ENCODE data around the gene ARPC5L.
"Not testable (repeated sequence)": the region's sequence is repeated elsewhere in the genome, so short reads cannot be mapped to it uniquely, and the experiment has no call there.

The ARPC5L gene

GRCh38 chr9:124841075-124841821, 20.7 kb upstream of the ARPC5L start:
- no peak for DNase-seq (ENCODE audit: low read depth)

DNA sequence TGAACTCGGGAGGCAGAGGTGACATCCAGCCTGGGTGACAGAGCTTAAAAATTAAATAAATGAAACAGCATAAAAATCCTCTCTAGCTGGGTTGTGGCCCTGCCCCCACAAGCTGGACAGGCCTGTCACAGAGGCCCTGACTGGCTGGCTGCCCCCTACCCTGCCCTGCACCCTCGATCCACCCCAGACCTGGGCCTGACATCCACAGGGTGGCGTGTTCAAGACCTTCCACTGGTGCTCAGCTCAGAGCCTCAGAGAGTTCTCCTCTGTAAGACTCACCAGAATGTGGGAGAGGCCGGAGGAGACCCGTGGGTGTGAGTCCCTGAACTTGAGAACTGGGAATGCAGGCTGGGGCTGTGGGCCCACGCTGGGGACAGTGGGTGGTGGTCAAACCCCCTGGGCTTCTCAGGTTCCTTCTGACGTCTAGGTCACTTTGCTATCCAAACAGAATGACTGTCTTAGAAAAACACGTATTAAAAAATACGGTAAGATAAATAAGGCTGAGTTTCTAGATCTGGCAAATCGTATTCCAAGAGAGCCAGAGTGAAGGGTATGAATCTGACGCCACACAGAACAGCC, 18.4 kb upstream of the ARPC5L start:
- DNase-seq (ENCODE audit: low read depth) = no peak

- no peak for DNase-seq (ENCODE audit: low read depth)
Observed at GRCh38 chr9:124844291-124844690, 17.6 kb upstream of the ARPC5L start.

DNA sequence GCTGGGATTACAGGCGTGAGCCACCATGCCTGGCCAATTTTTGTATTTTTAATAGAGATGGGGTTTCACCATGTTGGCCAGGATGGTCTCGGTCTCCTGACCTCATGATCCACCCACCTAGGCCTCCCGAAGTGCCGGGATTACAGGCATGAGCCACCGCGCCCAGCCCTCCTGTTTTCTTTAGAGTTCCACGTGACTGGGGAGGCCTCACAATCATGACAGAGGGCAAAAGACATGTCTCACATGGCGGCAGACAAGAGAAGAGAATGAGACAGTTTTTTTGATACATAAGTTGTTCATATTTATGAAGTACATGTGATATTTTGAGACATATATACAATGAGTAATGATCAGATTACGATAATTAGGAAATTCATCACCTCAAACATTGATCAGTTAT, 15.5 kb upstream of the ARPC5L start:
- DNase-seq (ENCODE audit: low read depth) = not testable (repeated sequence)

GRCh38 chr9:124846969-124847368, 15.0 kb upstream of the ARPC5L start:
- no peak for DNase-seq (ENCODE audit: low read depth)

GRCh38 chr9:124849801-124850200, 12.1 kb upstream of the ARPC5L start:
- peak; percentile 63 for DNase-seq (ENCODE audit: low read depth)

DNA sequence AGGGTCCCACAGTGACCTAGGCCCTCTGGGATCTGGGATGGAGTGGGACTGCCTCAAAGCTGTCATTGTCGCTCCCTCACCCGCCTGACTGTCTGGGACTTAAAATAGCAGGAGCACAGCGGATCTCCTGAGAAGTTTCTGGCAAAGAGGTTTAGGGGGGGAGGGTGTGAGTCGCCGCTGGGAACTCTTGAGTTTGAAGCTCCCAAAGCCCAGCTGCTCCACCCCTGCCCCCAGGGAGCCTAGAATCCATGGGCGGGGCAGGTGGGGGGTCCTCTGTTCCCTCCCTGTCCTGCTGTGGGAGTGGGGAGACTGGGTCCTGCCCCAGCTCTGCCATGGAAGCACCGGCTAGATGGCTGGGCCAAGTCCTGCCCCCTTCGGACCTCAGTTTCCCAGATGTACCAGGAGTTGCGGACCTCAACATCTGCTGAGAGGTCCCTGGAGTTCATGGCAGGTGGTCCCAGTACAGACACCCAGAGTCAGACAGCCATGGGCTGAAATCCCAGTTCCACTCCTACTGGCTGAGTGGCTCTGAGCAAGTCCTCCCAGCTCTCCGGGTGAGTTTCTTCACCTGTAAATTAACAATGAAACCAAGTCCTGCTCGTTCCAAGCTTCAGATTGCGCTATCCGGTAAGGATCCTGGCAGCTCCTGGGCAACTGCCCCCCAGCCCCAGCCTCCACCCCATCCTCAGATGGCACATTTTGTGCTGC, 9.7 kb upstream of the ARPC5L start:
- no peak for DNase-seq (ENCODE audit: low read depth)

DNA sequence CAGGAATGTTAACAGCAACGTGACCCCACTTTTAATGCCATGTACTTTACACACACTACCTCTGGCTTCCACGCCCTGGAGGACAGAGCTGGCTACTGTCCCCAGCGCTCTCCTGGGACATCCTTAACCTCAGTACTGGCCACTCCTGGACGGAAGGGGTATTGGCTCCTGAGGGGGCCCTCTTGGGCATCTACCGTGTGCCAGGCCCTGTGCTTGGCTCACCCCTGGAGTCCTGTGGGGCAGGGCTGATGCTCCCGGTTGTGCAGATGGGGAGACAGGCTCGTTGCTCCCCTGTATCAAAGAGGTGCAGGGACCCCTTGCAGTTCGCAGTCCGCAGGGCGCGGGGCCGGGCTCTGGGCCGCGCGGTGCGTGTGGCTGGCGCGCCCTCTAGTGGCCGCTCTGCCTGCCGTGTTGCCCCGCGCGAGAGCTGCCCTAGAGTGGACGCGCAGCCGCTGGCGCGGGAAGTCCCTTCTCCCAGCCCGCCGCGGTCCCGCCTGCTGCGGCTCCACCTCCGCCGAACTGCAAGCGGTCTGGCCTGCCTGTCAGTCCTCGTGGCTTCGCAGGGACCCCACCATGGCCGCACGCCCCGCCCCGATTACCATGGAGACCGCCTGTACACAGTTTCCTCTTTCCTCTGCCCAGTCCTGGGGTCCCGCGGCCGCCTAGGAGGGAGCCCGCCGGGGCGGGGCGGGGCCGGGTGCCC, 8.9 kb upstream of the ARPC5L start, which contains the start of gene WDR38:
TSS of gene WDR38 (plus strand) at position 632 of the 703 bp plus-strand sequence. CDS start 72 bp downstream, outside the sequence.
- peak; percentile 38 for DNase-seq (ENCODE audit: low read depth)

DNA sequence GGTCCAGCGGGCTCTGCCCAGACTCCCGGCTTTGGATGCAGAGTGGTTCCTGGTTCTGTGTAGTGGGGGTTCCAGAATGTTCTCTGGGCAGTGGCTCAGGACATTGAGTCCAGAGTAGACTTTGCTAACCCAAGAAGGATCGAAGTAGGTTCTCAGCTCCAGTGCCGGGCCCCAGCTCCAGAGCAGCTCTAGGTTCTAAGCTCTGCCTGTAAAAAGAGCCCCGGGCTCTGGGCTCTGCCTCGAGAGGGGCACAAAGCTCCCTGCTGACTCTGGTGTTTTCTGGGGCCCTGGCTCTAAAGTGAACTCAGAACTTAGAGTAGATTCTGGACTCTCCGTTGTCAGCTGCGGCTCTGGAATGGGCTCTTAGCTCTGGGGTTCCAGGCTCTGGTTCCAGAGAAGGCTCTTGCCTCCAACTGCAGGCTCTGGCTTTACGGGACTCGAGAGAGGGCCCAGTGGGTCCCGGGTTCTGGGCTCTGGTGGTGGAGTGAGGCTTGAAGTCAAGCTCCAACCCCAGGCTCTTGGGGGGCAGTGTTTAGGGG, 8.3 kb upstream of the ARPC5L start:
- no peak for DNase-seq (ENCODE audit: low read depth)

DNA sequence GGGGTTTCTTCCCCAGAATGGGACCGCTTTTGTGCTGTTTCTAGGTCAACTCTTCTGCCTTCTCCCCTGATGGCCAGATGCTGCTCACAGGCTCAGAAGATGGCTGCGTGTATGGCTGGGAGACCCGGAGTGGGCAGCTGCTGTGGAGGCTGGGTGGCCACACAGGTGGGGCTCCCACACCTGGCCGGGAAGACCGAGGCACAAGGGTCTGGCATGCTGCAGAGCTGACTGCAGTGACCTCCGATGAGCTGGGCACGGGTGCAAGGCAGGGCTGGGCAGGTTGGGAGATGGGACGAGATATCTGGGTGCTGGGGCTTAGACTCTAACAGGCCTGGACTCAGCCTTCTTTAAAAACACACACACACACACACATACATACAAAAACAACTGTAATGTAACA, 7.8 kb upstream of the ARPC5L start:
- DNase-seq (ENCODE audit: low read depth) = no peak

DNA sequence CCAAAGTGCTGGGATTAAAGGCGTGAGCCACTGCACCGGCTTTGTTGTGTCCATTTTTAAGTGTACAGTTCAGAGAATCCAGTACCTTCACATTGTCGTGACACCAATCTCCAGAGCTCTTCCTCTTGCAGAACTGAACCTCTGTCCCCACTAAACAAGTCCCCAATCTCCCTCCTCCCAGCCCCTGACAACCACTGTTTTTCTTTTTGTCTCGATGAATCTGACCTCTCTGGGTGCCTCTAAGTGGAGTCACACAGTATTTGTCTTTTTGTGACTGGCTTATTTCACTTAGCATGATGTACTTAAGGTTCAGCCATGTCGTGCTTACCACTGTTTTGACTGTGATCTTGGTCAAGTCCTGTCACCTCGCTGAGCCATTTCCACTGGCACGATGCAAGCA, 7.1 kb upstream of the ARPC5L start:
- DNase-seq (ENCODE audit: low read depth) = no peak

DNA sequence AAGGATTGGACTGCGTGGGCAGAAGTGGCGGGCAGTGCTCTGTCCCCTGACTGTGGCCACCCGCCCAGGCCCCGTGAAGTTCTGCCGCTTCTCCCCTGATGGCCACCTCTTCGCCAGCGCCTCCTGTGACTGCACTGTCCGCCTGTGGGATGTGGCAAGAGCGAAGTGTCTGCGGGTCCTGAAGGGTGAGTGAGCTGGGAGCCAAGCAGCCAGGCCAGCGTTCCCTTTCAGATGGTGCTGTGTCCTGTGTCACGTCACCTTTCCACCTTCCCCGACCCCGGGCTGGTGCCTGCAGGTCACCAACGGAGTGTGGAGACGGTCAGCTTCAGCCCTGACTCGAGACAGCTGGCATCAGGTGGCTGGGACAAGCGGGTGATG, 6.4 kb upstream of the ARPC5L start:
- DNase-seq (ENCODE audit: low read depth) = no peak

DNA sequence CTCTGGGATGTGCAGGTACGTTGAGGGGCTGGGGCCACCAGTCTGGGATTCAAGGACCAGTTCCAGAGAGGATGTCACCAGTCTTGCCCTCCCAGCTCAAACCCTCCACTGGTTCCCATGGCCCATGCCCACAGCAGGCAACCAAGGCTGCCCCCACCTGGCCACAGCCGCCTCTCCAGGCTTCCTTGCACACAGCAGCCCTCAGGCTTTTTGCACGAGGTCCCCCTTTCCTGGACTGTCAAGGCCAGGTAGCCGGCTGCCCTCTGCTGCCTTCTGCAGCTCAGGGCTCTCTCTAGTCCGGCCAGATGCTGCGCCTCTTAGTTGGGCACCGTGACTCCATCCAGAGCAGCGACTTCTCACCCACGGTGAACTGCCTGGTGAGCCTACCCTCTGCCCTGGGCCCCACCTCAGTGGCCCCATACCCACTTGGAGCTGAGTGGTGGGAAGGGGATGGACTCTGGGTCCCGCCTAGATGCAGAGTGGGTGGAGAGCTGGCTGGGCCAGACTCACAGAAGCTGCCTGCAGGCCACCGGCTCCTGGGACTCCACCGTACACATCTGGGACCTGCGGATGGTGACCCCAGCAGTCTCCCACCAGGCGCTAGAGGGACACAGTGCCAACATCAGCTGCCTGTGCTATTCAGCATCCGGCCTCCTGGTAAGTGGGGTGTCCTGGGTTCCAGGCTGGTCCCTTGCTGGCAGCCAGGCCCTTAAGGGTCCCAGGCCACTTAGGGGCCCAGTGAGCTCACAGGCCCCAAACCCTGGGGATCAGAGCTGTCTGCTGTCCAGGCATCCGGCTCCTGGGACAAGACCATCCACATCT, 5.8 kb upstream of the ARPC5L start:
- DNase-seq (ENCODE audit: low read depth) = no peak

- no peak for DNase-seq (ENCODE audit: low read depth)
Observed at GRCh38 chr9:124857533-124858162, 4.3 kb upstream of the ARPC5L start.

DNA sequence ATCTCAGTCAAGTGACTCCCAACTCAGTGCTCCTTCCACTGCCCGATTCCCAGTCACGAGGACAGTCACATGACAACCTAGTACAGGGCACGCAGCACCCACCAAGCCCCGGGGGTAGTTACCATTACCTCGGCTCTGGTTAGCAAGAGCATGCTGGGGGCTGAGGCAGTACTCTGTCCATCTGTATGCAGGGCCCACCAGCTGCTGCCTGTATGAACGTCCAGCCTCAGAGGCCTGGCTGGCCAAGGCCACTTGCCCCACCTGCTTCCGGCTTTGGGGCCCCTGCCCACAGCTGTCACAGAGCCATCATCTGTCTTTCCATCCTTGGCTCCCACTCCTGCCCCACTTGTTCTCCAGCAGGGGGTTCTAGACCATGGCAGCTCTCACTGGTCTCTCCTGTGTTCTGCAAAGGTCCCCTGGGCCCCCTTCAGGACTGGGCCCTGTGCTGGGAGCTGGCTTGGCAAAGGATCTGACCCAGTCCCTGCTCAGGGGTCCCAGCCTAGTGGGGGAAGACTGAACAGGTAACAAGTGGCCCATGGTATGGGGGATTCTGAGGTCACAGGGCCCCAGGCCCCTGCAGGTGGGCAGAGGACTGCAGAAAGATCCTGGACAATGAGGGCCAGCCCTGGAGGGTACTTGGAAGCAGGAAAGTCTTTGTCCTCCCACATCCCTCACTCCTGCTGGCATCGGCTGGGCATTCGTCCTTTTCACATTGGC, 3.4 kb upstream of the ARPC5L start:
- DNase-seq (ENCODE audit: low read depth) = no peak

GRCh38 chr9:124859803-124860581, 1.9 kb upstream of the ARPC5L start:
- DNase-seq (ENCODE audit: low read depth) = no peak

DNA sequence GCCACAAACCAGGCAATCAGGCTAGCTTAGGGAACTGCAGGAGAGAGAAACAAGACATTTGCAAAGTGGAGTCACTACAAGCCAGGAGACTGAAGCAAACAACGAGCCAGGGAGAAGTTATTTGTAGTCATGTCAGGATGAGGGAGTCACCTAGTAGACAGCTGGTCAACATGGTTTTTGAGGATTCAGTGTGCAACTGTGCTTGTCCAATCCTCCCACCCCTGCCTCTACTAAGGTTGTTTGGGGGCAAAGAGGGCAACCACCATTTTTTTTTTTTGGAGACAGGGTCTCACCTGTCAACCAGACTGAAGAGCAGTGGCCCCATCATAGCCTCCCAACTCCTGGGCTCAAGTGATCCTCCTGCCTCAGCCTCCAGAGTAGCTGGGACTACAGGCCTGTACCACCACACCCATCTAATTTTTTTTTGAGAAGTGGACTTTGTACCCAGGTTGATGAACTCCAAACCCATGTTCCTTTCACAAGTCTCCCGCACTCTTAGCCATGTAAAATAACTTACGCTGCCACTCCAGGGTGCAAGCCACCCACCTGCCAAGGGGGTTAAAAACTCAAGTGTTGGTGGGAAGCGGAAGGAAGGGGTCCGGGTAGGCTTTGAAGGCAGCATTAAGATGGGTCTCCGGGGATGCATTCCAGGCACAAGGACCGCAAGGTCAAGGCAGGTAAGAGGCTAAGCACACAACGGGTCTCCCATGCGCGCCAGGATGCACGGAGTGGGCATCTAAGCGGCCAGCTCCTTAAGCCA, 1.2 kb upstream of the ARPC5L start:
- no peak for DNase-seq (ENCODE audit: low read depth)

- no peak for DNase-seq (ENCODE audit: low read depth)
Observed at GRCh38 chr9:124863371-124863871, 1.5 kb downstream of the ARPC5L start.

Measured in amniotic epithelial cell (primary cell).